ENCODE measurements around the gene GALT.

DNA sequence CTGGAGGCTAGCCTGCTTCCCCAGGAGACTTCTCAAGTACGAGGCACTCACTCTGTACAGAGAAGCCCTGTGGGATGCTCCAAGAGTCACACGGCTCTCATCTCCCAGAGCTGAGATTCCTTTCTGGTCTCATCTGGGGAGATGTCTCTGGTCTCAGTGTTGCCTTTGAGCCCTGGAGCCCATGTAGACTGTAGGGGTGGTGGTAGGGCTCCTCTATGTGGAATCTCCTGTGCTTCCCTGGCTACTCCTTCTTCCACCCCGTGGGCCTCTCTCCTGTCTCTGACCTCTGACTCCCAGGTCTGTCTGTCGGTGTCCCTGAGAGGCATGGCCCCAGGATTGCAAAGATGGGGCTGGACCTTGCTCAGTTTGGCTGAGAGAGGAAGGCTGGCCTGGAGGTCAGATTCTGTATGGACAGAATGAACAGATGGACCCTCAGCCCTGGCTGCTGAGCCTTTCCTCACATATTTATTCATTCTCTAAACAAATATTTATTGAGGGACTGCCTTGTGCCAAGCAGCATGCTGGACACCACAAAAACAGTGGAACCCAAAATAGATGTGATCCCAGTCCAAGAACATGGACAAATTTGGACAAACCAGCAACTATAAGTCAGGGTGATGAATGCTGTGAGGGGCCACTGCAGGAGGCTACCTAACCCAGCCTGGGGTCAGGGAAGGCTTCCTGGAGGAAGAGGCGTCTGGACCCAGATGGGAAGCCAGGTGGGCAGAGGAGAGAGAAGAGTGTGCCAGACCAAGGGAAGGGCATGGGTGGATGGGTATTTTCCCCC lies 42.0 kb downstream of the GALT start:
- TF ChIP-seq, protein P1, sequence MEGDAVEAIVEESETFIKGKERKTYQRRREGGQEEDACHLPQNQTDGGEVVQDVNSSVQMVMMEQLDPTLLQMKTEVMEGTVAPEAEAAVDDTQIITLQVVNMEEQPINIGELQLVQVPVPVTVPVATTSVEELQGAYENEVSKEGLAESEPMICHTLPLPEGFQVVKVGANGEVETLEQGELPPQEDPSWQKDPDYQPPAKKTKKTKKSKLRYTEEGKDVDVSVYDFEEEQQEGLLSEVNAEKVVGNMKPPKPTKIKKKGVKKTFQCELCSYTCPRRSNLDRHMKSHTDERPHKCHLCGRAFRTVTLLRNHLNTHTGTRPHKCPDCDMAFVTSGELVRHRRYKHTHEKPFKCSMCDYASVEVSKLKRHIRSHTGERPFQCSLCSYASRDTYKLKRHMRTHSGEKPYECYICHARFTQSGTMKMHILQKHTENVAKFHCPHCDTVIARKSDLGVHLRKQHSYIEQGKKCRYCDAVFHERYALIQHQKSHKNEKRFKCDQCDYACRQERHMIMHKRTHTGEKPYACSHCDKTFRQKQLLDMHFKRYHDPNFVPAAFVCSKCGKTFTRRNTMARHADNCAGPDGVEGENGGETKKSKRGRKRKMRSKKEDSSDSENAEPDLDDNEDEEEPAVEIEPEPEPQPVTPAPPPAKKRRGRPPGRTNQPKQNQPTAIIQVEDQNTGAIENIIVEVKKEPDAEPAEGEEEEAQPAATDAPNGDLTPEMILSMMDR (IDR thresholded peaks at IDR 0.05) = no peak
- TF ChIP-seq POLR2A (IDR thresholded peaks at IDR 0.05) = no peak

Measured in right lobe of liver (tissue), 4 donors.